ENCODE measurements around the gene PRDM16.

PRDM16 gene

GRCh38 chr1:3130268-3130667 is 61.3 kb downstream of the PRDM16 start:
- no peak overlapping the region for H3K4me3 ChIP-seq (ENCODE audit: low read depth, low read length)
- DNase-seq (ENCODE audit: low read depth) = no peak
- TF ChIP-seq CTCF (IDR thresholded peaks at IDR 0.05; ENCODE audit: low read depth, low read length, missing control alignments) = no peak

- no peak for DNase-seq (ENCODE audit: low read depth)
- H3K4me3 ChIP-seq (ENCODE audit: low read depth, low read length) = no peak overlapping the region
- TF ChIP-seq CTCF (IDR thresholded peaks at IDR 0.05; ENCODE audit: low read depth, low read length, missing control alignments) = no peak
Measured at GRCh38 chr1:3132660-3133059, 63.7 kb downstream of the PRDM16 start.

GRCh38 chr1:3133686-3134085 is 64.7 kb downstream of the PRDM16 start:
- no peak for DNase-seq (ENCODE audit: low read depth)
- no peak overlapping the region for H3K4me3 ChIP-seq (ENCODE audit: low read depth, low read length)
- no peak for TF ChIP-seq CTCF (IDR thresholded peaks at IDR 0.05; ENCODE audit: low read depth, low read length, missing control alignments)

- DNase-seq (ENCODE audit: low read depth) = no peak
- TF ChIP-seq CTCF (IDR thresholded peaks at IDR 0.05; ENCODE audit: low read depth, low read length, missing control alignments) = no peak
Measured at GRCh38 chr1:3134381-3135072, 65.5 kb downstream of the PRDM16 start.

GRCh38 chr1:3135073-3135702 is 66.2 kb downstream of the PRDM16 start:
- no peak for DNase-seq (ENCODE audit: low read depth)
- TF ChIP-seq CTCF (IDR thresholded peaks at IDR 0.05; ENCODE audit: low read depth, low read length, missing control alignments) = no peak
- H3K4me3 ChIP-seq (ENCODE audit: low read depth, low read length) = no peak overlapping the region

More at GRCh38 chr1:3134381-3135072, 65.5 kb downstream of the PRDM16 start:
- H3K4me3 ChIP-seq (ENCODE audit: low read depth, low read length) = no peak overlapping the region

GRCh38 chr1:3135744-3136455 is 66.9 kb downstream of the PRDM16 start:
- DNase-seq (ENCODE audit: low read depth) = no peak
- H3K4me3 ChIP-seq (ENCODE audit: low read depth, low read length) = no peak overlapping the region
- TF ChIP-seq CTCF (IDR thresholded peaks at IDR 0.05; ENCODE audit: low read depth, low read length, missing control alignments) = no peak
